Mononuclear cell (primary cell): Measurements from ENCODE around the gene GPX8. TPM values are rescaled to one million over a fixed set of nuclear protein-coding genes. Genes with fewer than 3 reads are reported as not detected.

Experiments used
- H3K27me3 ChIP-seq: 2 replicates; pipeline ENCODE4 v1.6.0; 2011; ENCODE audit warnings: low read length, control low read depth; ENCODE audit not compliant: insufficient read depth
- H3K4me1 ChIP-seq: 2 replicates; pipeline ENCODE4 v1.5.1; 2011; ENCODE audit warnings: mild to moderate bottlenecking, low read length, control low read depth; ENCODE audit not compliant: insufficient read depth
- H3K4me3 ChIP-seq: 2 replicates; pipeline ENCODE4 v1.5.1; 2011; ENCODE audit warnings: mild to moderate bottlenecking, low read length, moderate library complexity
- H3K9me3 ChIP-seq: 2 replicates; pipeline ENCODE4 v1.5.1; 2011; ENCODE audit warnings: low read depth, mild to moderate bottlenecking, control low read depth, low read length
- total RNA-seq: library from RNA; depleted of rRNA; stranded (reverse); fragments of >200 nt; gene quantifications from one replicate; pipeline ENCODE4 v1.2.3, GENCODE V29; 2012

Gene GPX8
- total RNA-seq, 1 donor, result 0.10 TPM

- H3K4me1 ChIP-seq, result no peaks in the 10 kb centered on the region
Measured at GRCh38 chr5:55151923-55152842, 7.8 kb upstream of the GPX8 start.

GRCh38 chr5:55154873-55155272 is 5.1 kb upstream of the GPX8 start:
- Histone ChIP-seq H3K9me3 (no peaks in the 10 kb centered on the region), H3K27me3 (peaks cover 4% of the 10 kb centered on the region), H3K4me3 (no peak overlapping the region), H3K4me1 (no peaks in the 10 kb centered on the region)

More at GRCh38 chr5:55151923-55152842, 7.8 kb upstream of the GPX8 start:
- Histone ChIP-seq H3K9me3 (no peaks in the 10 kb centered on the region), H3K27me3 (no peaks in the 10 kb centered on the region), H3K4me3 (no peak overlapping the region)

GRCh38 chr5:55160493-55161209 is 680 bp downstream of the GPX8 start:
- Histone ChIP-seq H3K9me3 (no peaks in the 10 kb centered on the region), H3K4me1 (no peaks in the 10 kb centered on the region), H3K4me3 (no peak overlapping the region), H3K27me3 (peaks cover 42% of the 10 kb centered on the region)

GRCh38 chr5:55162666-55163065 is 2.7 kb downstream of the GPX8 start:
- H3K4me1 ChIP-seq, result no peaks in the 10 kb centered on the region
- peaks cover 53% of the 10 kb centered on the region for H3K27me3 ChIP-seq
- no peaks in the 10 kb centered on the region for H3K9me3 ChIP-seq
- H3K4me3 ChIP-seq, result no peak overlapping the region

GRCh38 chr5:55171471-55171870 is 11.5 kb downstream of the GPX8 start:
- H3K4me1 ChIP-seq, result peaks cover 28% of the 10 kb centered on the region
- H3K9me3 ChIP-seq, result no peaks in the 10 kb centered on the region
- peaks cover 79% of the 10 kb centered on the region for H3K27me3 ChIP-seq
- H3K4me3 ChIP-seq, result no peak overlapping the region

- peak overlapping the region; percentile 34 for H3K4me3 ChIP-seq
- H3K4me1 ChIP-seq, result peaks cover 33% of the 10 kb centered on the region
- H3K27me3 ChIP-seq, result peaks cover 87% of the 10 kb centered on the region
- no peaks in the 10 kb centered on the region for H3K9me3 ChIP-seq
Measured at GRCh38 chr5:55172051-55172899, 12.3 kb downstream of the GPX8 start.

GRCh38 chr5:55172937-55173686 is 13.1 kb downstream of the GPX8 start, which contains the start of gene CDC20B:
Gene CDC20B (minus strand): TSS chr5:55173177. CDS start chr5:55173000, 177 bp downstream.
- H3K9me3 ChIP-seq, result no peaks in the 10 kb centered on the region
- H3K4me3 ChIP-seq, result peak within 1 kb of the TSS; percentile 34
- peaks cover 85% of the 10 kb centered on the region for H3K27me3 ChIP-seq
- peaks cover 33% of the 10 kb centered on the region for H3K4me1 ChIP-seq

- Histone ChIP-seq H3K9me3 (no peaks in the 10 kb centered on the region), H3K27me3 (peaks cover 87% of the 10 kb centered on the region), H3K4me3 (peak overlapping the region; percentile 34), H3K4me1 (peaks cover 33% of the 10 kb centered on the region)
Measured at GRCh38 chr5:55173687-55174230, 13.8 kb downstream of the GPX8 start.

- peaks cover 90% of the 10 kb centered on the region for H3K27me3 ChIP-seq
- H3K4me3 ChIP-seq, result no peak overlapping the region
- H3K9me3 ChIP-seq, result no peaks in the 10 kb centered on the region
- peaks cover 33% of the 10 kb centered on the region for H3K4me1 ChIP-seq
Measured at GRCh38 chr5:55175781-55176175, 15.8 kb downstream of the GPX8 start.

GRCh38 chr5:55176176-55176818 is 16.3 kb downstream of the GPX8 start:
- no peaks in the 10 kb centered on the region for H3K9me3 ChIP-seq
- H3K4me1 ChIP-seq, result peaks cover 33% of the 10 kb centered on the region
- H3K4me3 ChIP-seq, result no peak overlapping the region
- peaks cover 89% of the 10 kb centered on the region for H3K27me3 ChIP-seq

GRCh38 chr5:55177078-55177477 is 17.1 kb downstream of the GPX8 start:
- H3K27me3 ChIP-seq, result peaks cover 92% of the 10 kb centered on the region
- H3K4me1 ChIP-seq, result peaks cover 32% of the 10 kb centered on the region
- no peak overlapping the region for H3K4me3 ChIP-seq
- no peaks in the 10 kb centered on the region for H3K9me3 ChIP-seq

- no peak overlapping the region for H3K4me3 ChIP-seq
- H3K27me3 ChIP-seq, result peaks cover 88% of the 10 kb centered on the region
- H3K4me1 ChIP-seq, result peaks cover 14% of the 10 kb centered on the region
- no peaks in the 10 kb centered on the region for H3K9me3 ChIP-seq
Measured at GRCh38 chr5:55180016-55180415, 20.0 kb downstream of the GPX8 start.

GRCh38 chr5:55187370-55187769 is 27.4 kb downstream of the GPX8 start:
- Histone ChIP-seq H3K4me1 (no peaks in the 10 kb centered on the region), H3K4me3 (no peak overlapping the region), H3K27me3 (peaks cover 64% of the 10 kb centered on the region), H3K9me3 (no peaks in the 10 kb centered on the region)
